Measurements from ENCODE around the gene NR2F1-AS1. TPM values are rescaled to one million over a fixed set of nuclear protein-coding genes. Genes with fewer than 3 reads are reported as not detected.

Gene NR2F1-AS1
- total RNA-seq, 1 experiment from 2014 or later: 1.7 TPM

- Histone ChIP-seq H2AFZ (ENCODE audit: low read length) (no peak overlapping the region), H3K79me2 (ENCODE audit: low read length) (no peaks in the 10 kb centered on the region), H3K9me2 (replicated peaks; ENCODE audit: insufficient read depth, low read length) (no peaks in the 10 kb centered on the region), H3K9ac (ENCODE audit: low read length) (no peak overlapping the region), H3K4me2 (ENCODE audit: low read depth, low read length, poor library complexity, severe bottlenecking) (no peak overlapping the region), H4K20me1 (ENCODE audit: insufficient read depth, low read depth, low read length) (no peaks in the 10 kb centered on the region), H3K36me3 (ENCODE audit: insufficient read depth, low read length) (no peaks in the 10 kb centered on the region), H3K27me3 (ENCODE audit: low read length) (no peaks in the 10 kb centered on the region), H3K4me3 (ENCODE audit: low read length) (no peak overlapping the region), H3K4me1 (ENCODE audit: low read length) (no peaks in the 10 kb centered on the region), H3K9me3 (ENCODE audit: low read length) (no peaks in the 10 kb centered on the region), H3K27ac (ENCODE audit: low read length) (no peak overlapping the region)
- DNase-seq: no peak
Measured at GRCh38 chr5:93430673-93431199, 150.3 kb downstream of the NR2F1-AS1 start.

GRCh38 chr5:93430118-93430517 lies 150.9 kb downstream of the NR2F1-AS1 start:
- DNase-seq: no peak
- no peaks in the 10 kb centered on the region for H3K9me2 ChIP-seq (replicated peaks; ENCODE audit: insufficient read depth, low read length)
- no peaks in the 10 kb centered on the region for H3K9me3 ChIP-seq (ENCODE audit: low read length)
- no peak overlapping the region for H3K27ac ChIP-seq (ENCODE audit: low read length)
- no peaks in the 10 kb centered on the region for H3K36me3 ChIP-seq (ENCODE audit: insufficient read depth, low read length)
- H3K9ac ChIP-seq (ENCODE audit: low read length): no peak overlapping the region
- no peaks in the 10 kb centered on the region for H3K27me3 ChIP-seq (ENCODE audit: low read length)
- H4K20me1 ChIP-seq (ENCODE audit: insufficient read depth, low read depth, low read length): no peaks in the 10 kb centered on the region
- H2AFZ ChIP-seq (ENCODE audit: low read length): no peak overlapping the region
- H3K79me2 ChIP-seq (ENCODE audit: low read length): no peaks in the 10 kb centered on the region
- H3K4me3 ChIP-seq (ENCODE audit: low read length): no peak overlapping the region
- no peaks in the 10 kb centered on the region for H3K4me1 ChIP-seq (ENCODE audit: low read length)
- H3K4me2 ChIP-seq (ENCODE audit: low read depth, low read length, poor library complexity, severe bottlenecking): no peak overlapping the region

- Histone ChIP-seq H3K9me2 (replicated peaks; ENCODE audit: insufficient read depth, low read length) (no peaks in the 10 kb centered on the region), H3K27me3 (ENCODE audit: low read length) (no peaks in the 10 kb centered on the region), H3K4me1 (ENCODE audit: low read length) (no peaks in the 10 kb centered on the region), H3K4me3 (ENCODE audit: low read length) (no peak overlapping the region), H3K9ac (ENCODE audit: low read length) (no peak overlapping the region), H2AFZ (ENCODE audit: low read length) (no peak overlapping the region), H3K27ac (ENCODE audit: low read length) (no peak overlapping the region), H3K36me3 (ENCODE audit: insufficient read depth, low read length) (no peaks in the 10 kb centered on the region), H3K79me2 (ENCODE audit: low read length) (no peaks in the 10 kb centered on the region), H3K9me3 (ENCODE audit: low read length) (no peaks in the 10 kb centered on the region), H3K4me2 (ENCODE audit: low read depth, low read length, poor library complexity, severe bottlenecking) (no peak overlapping the region), H4K20me1 (ENCODE audit: insufficient read depth, low read depth, low read length) (no peaks in the 10 kb centered on the region)
- DNase-seq: no peak
Measured at GRCh38 chr5:93428868-93429267, 152.2 kb downstream of the NR2F1-AS1 start.

GRCh38 chr5:93427316-93427715 lies 153.7 kb downstream of the NR2F1-AS1 start:
- H3K27me3 ChIP-seq (ENCODE audit: low read length): no peaks in the 10 kb centered on the region
- no peak overlapping the region for H3K27ac ChIP-seq (ENCODE audit: low read length)
- no peak overlapping the region for H3K4me2 ChIP-seq (ENCODE audit: low read depth, low read length, poor library complexity, severe bottlenecking)
- no peaks in the 10 kb centered on the region for H3K4me1 ChIP-seq (ENCODE audit: low read length)
- H3K4me3 ChIP-seq (ENCODE audit: low read length): no peak overlapping the region
- no peaks in the 10 kb centered on the region for H3K79me2 ChIP-seq (ENCODE audit: low read length)
- no peaks in the 10 kb centered on the region for H3K9me2 ChIP-seq (replicated peaks; ENCODE audit: insufficient read depth, low read length)
- no peak for DNase-seq
- H3K9ac ChIP-seq (ENCODE audit: low read length): no peak overlapping the region
- no peaks in the 10 kb centered on the region for H4K20me1 ChIP-seq (ENCODE audit: insufficient read depth, low read depth, low read length)
- H2AFZ ChIP-seq (ENCODE audit: low read length): no peak overlapping the region
- H3K36me3 ChIP-seq (ENCODE audit: insufficient read depth, low read length): no peaks in the 10 kb centered on the region
- H3K9me3 ChIP-seq (ENCODE audit: low read length): no peaks in the 10 kb centered on the region

- Histone ChIP-seq H3K27ac (ENCODE audit: low read length) (no peak overlapping the region), H3K9me2 (replicated peaks; ENCODE audit: insufficient read depth, low read length) (no peaks in the 10 kb centered on the region), H3K27me3 (ENCODE audit: low read length) (no peaks in the 10 kb centered on the region), H3K9ac (ENCODE audit: low read length) (no peak overlapping the region), H3K4me2 (ENCODE audit: low read depth, low read length, poor library complexity, severe bottlenecking) (no peak overlapping the region), H3K9me3 (ENCODE audit: low read length) (no peaks in the 10 kb centered on the region), H3K36me3 (ENCODE audit: insufficient read depth, low read length) (no peaks in the 10 kb centered on the region), H2AFZ (ENCODE audit: low read length) (no peak overlapping the region), H3K4me1 (ENCODE audit: low read length) (no peaks in the 10 kb centered on the region), H3K4me3 (ENCODE audit: low read length) (no peak overlapping the region), H4K20me1 (ENCODE audit: insufficient read depth, low read depth, low read length) (no peaks in the 10 kb centered on the region), H3K79me2 (ENCODE audit: low read length) (no peaks in the 10 kb centered on the region)
- DNase-seq: no peak
Measured at GRCh38 chr5:93425096-93425495, 155.9 kb downstream of the NR2F1-AS1 start.

- H3K27ac ChIP-seq (ENCODE audit: low read length): no peak overlapping the region
- no peaks in the 10 kb centered on the region for H3K27me3 ChIP-seq (ENCODE audit: low read length)
- H3K4me2 ChIP-seq (ENCODE audit: low read depth, low read length, poor library complexity, severe bottlenecking): no peak overlapping the region
- no peaks in the 10 kb centered on the region for H3K79me2 ChIP-seq (ENCODE audit: low read length)
- H3K9ac ChIP-seq (ENCODE audit: low read length): no peak overlapping the region
- H3K9me3 ChIP-seq (ENCODE audit: low read length): no peaks in the 10 kb centered on the region
- H3K4me3 ChIP-seq (ENCODE audit: low read length): no peak overlapping the region
- H3K4me1 ChIP-seq (ENCODE audit: low read length): no peaks in the 10 kb centered on the region
- no peak overlapping the region for H2AFZ ChIP-seq (ENCODE audit: low read length)
- no peaks in the 10 kb centered on the region for H3K9me2 ChIP-seq (replicated peaks; ENCODE audit: insufficient read depth, low read length)
- no peak for DNase-seq
- no peaks in the 10 kb centered on the region for H4K20me1 ChIP-seq (ENCODE audit: insufficient read depth, low read depth, low read length)
- no peaks in the 10 kb centered on the region for H3K36me3 ChIP-seq (ENCODE audit: insufficient read depth, low read length)
Measured at GRCh38 chr5:93423300-93423699, 157.7 kb downstream of the NR2F1-AS1 start.

GRCh38 chr5:93422652-93423280 lies 158.3 kb downstream of the NR2F1-AS1 start:
- no peak for DNase-seq
- Histone ChIP-seq H2AFZ (ENCODE audit: low read length) (no peak overlapping the region), H4K20me1 (ENCODE audit: insufficient read depth, low read depth, low read length) (no peaks in the 10 kb centered on the region), H3K27me3 (ENCODE audit: low read length) (no peaks in the 10 kb centered on the region), H3K4me2 (ENCODE audit: low read depth, low read length, poor library complexity, severe bottlenecking) (no peak overlapping the region), H3K4me3 (ENCODE audit: low read length) (no peak overlapping the region), H3K9ac (ENCODE audit: low read length) (no peak overlapping the region), H3K79me2 (ENCODE audit: low read length) (no peaks in the 10 kb centered on the region), H3K4me1 (ENCODE audit: low read length) (no peaks in the 10 kb centered on the region), H3K9me3 (ENCODE audit: low read length) (no peaks in the 10 kb centered on the region), H3K36me3 (ENCODE audit: insufficient read depth, low read length) (no peaks in the 10 kb centered on the region), H3K9me2 (replicated peaks; ENCODE audit: insufficient read depth, low read length) (no peaks in the 10 kb centered on the region), H3K27ac (ENCODE audit: low read length) (no peak overlapping the region)

GRCh38 chr5:93421987-93422401 lies 159.0 kb downstream of the NR2F1-AS1 start:
- no peak overlapping the region for H3K4me2 ChIP-seq (ENCODE audit: low read depth, low read length, poor library complexity, severe bottlenecking)
- H3K36me3 ChIP-seq (ENCODE audit: insufficient read depth, low read length): no peaks in the 10 kb centered on the region
- H3K9ac ChIP-seq (ENCODE audit: low read length): no peak overlapping the region
- no peak overlapping the region for H3K4me3 ChIP-seq (ENCODE audit: low read length)
- no peaks in the 10 kb centered on the region for H3K27me3 ChIP-seq (ENCODE audit: low read length)
- no peaks in the 10 kb centered on the region for H3K79me2 ChIP-seq (ENCODE audit: low read length)
- no peaks in the 10 kb centered on the region for H3K4me1 ChIP-seq (ENCODE audit: low read length)
- H4K20me1 ChIP-seq (ENCODE audit: insufficient read depth, low read depth, low read length): no peaks in the 10 kb centered on the region
- DNase-seq: no peak
- H2AFZ ChIP-seq (ENCODE audit: low read length): no peak overlapping the region
- no peaks in the 10 kb centered on the region for H3K9me3 ChIP-seq (ENCODE audit: low read length)
- H3K9me2 ChIP-seq (replicated peaks; ENCODE audit: insufficient read depth, low read length): no peaks in the 10 kb centered on the region
- H3K27ac ChIP-seq (ENCODE audit: low read length): no peak overlapping the region
